Endothelial cell of umbilical vein (primary cell): ENCODE data around the gene PLEKHM2.

Experiments
- EZH2 ChIP-seq: IDR thresholded peaks from 2 replicates; pipeline ENCODE4 v1.6.1; 2012; ENCODE audit warnings: borderline replicate concordance, low read depth, mild to moderate bottlenecking, moderate library complexity, low read length, inconsistent platforms; ENCODE audit not compliant: severe bottlenecking
- POLR2A ChIP-seq: IDR thresholded peaks from 2 replicates; pipeline ENCODE4 v1.6.1; 2012; ENCODE audit warnings: low read depth, mild to moderate bottlenecking, control low read depth, low read length
- TF ChIP-seq, protein P1 (sequence below), 2 donors: IDR thresholded peaks; 1 replicate in 1 of 2; 2 replicates in 1 of 2; pipeline ENCODE4 v1.5.1; 2011; ENCODE audit warnings: low read length in 2 of 2, mild to moderate bottlenecking in 2 of 2, moderate library complexity in 2 of 2, control low read depth in 1 of 2, inconsistent platforms in 1 of 2, low read depth in 1 of 2; ENCODE audit not compliant: insufficient read depth in 1 of 2; ENCODE audit errors: extremely low read depth in 1 of 2

DNA sequence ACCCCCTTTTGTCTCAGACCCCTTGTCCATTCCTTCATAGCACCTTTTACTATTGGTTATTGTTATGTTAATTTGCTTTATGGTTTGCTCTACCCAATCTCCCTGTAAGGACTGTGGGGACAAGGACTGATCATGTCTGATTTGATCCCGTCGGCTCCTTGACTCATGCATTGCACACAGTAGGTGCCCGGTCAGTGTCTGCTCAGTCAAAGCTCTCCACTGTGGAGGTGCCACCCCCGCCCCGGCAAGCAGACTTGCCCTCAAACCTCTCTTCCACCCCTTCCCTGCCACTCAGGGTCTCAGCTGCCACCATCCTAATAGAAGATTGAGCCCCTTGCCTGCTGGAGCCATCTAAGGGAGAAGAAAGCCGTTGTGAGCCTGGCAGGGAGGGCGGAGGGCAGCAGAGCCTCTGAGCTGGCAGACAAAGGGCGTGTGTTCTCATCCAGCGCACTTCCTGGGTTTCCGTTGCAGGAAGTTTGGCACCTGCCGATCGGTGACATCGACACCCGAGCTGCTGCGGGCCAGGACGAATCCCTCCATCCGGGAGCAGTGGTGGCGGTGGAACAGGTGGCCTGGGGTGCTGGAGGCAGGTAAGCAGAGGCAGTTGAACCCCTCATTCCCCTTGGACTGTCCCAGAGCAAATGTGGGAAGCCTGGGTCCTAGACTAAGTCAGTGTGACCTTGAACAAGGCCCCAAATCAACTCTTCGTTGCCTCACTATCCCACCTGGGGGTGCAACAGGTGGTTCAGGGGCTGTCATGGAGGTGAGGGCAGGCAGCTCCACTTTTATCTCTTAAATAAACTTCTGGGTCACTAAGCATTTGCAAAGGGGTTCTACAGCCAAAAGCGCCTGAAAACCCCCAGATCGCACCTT lies 72.3 kb downstream of the PLEKHM2 start:
- TF ChIP-seq, protein P1, sequence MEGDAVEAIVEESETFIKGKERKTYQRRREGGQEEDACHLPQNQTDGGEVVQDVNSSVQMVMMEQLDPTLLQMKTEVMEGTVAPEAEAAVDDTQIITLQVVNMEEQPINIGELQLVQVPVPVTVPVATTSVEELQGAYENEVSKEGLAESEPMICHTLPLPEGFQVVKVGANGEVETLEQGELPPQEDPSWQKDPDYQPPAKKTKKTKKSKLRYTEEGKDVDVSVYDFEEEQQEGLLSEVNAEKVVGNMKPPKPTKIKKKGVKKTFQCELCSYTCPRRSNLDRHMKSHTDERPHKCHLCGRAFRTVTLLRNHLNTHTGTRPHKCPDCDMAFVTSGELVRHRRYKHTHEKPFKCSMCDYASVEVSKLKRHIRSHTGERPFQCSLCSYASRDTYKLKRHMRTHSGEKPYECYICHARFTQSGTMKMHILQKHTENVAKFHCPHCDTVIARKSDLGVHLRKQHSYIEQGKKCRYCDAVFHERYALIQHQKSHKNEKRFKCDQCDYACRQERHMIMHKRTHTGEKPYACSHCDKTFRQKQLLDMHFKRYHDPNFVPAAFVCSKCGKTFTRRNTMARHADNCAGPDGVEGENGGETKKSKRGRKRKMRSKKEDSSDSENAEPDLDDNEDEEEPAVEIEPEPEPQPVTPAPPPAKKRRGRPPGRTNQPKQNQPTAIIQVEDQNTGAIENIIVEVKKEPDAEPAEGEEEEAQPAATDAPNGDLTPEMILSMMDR (IDR thresholded peaks at IDR 0.05; ENCODE audit: extremely low read depth in 1 of 2, insufficient read depth in 1 of 2, low read depth in 1 of 2, low read length in 2 of 2), result no peak
- TF ChIP-seq POLR2A (no peak), EZH2 (no peak)
